ENCODE measurements around the gene IQSEC2.

The IQSEC2 gene

DNA sequence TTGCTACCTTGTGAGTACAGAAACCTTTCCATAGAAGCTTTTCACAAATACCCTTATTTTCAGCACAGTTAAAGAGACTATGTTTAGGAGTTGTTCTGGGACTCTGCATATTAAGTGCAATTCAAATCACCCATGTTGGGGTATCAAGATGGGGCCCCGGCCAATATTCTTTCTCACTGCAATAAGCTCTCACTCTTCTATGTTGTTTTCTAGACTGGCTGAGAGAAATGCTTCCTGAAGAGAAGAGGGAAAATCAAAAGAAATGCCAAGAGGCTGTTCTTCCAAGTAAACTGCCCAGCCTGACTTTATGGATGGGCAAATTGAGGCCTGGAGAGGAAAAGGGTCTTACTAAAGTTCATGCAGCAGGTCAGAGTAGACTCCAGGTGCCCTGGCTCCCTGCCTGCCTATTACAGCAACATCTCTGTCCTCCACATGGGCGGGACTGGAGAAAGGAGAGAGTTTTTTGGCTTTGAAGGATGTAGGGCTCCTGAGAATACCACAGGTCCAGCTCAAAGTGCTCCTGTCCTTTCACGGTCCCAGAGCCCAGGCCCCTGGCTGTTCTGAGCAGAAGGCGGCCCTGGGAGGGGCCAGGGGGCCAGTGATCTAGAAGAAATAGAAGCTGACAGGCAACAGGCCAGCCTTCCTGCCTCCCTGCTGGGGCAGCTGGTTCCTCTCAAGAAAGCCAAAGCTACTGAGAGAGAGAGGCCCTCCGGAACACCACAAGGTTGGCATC, 745 bp upstream of the IQSEC2 start:
- Histone ChIP-seq H3K4me1 (ENCODE audit: control insufficient read depth in 1 of 2, insufficient read depth in 2 of 2, low read length in 2 of 2) (peaks cover 8 to 45% of the 10 kb centered on the region in 2 donors), H3K4me3 (ENCODE audit: low read depth in 1 of 2, low read length in 2 of 2) (peak overlapping the region; percentile 56 to 70), H3K27me3 (ENCODE audit: low read depth, low read length) (no peaks in the 10 kb centered on the region), H3K9me3 (ENCODE audit: control insufficient read depth in 1 of 2, low read length in 2 of 2) (no peaks in the 10 kb centered on the region), H3K36me3 (ENCODE audit: control insufficient read depth in 1 of 2, insufficient read depth in 2 of 2, low read length in 2 of 2) (no peaks in the 10 kb centered on the region), H3K27ac (ENCODE audit: low read length) (peak overlapping the region; percentile 77)

DNA sequence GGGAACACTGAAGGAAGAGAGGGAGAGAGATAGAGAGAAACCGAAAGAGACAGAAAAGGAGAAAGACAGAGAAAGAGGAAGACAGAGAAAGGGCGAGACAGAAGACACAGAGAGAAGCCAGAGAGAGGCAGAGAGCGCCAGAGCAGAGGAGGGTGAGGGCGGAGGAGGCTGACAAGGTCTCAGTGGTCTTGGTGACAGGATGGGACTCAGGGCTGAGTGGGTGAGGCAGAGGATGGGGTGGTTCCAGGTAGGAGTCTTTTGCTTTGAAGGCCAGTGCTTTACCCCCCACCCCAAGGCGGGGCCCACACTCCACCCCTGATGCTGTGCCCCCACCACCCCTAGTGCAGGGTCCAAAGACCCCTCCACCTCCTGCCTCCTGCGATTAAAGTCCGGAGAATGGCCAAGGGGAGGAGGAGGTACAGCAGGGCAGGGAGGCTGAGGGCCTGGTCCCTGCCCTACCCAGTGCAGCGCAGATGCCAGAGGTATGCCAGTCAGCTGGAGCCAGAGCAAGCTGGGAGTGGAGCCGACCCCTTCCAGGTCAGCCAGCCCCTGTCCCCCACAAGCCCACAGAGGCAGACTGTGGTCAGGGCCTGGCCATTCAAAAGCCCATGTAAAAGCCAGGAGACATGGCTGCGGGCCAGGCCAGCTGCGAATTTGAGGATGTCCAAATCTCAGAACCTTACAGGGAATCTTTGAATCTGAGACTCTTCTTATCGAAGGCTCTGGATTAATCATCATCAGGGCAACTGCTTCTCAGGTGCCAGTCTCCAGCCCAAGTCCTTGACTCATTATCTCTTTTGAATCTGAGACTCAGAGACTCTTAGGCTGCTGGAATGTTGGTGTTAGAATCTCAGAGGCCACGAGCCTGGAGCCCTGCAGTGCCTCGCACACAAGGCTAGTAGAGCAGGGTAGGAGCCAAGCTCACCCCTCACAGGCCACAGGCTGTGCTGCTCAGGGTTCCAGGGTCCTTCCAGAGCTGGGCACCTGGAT, 758 bp downstream of the IQSEC2 start:
- Histone ChIP-seq H3K27ac (ENCODE audit: low read length) (peak overlapping the region; percentile 77), H3K4me3 (ENCODE audit: low read depth in 1 of 2, low read length in 2 of 2) (peak overlapping the region; percentile 56 to 70), H3K9me3 (ENCODE audit: control insufficient read depth in 1 of 2, low read length in 2 of 2) (no peaks in the 10 kb centered on the region), H3K27me3 (ENCODE audit: low read depth, low read length) (no peaks in the 10 kb centered on the region), H3K4me1 (ENCODE audit: control insufficient read depth in 1 of 2, insufficient read depth in 2 of 2, low read length in 2 of 2) (peaks cover 5 to 33% of the 10 kb centered on the region in 2 donors), H3K36me3 (ENCODE audit: control insufficient read depth in 1 of 2, insufficient read depth in 2 of 2, low read length in 2 of 2) (no peaks in the 10 kb centered on the region)

DNA sequence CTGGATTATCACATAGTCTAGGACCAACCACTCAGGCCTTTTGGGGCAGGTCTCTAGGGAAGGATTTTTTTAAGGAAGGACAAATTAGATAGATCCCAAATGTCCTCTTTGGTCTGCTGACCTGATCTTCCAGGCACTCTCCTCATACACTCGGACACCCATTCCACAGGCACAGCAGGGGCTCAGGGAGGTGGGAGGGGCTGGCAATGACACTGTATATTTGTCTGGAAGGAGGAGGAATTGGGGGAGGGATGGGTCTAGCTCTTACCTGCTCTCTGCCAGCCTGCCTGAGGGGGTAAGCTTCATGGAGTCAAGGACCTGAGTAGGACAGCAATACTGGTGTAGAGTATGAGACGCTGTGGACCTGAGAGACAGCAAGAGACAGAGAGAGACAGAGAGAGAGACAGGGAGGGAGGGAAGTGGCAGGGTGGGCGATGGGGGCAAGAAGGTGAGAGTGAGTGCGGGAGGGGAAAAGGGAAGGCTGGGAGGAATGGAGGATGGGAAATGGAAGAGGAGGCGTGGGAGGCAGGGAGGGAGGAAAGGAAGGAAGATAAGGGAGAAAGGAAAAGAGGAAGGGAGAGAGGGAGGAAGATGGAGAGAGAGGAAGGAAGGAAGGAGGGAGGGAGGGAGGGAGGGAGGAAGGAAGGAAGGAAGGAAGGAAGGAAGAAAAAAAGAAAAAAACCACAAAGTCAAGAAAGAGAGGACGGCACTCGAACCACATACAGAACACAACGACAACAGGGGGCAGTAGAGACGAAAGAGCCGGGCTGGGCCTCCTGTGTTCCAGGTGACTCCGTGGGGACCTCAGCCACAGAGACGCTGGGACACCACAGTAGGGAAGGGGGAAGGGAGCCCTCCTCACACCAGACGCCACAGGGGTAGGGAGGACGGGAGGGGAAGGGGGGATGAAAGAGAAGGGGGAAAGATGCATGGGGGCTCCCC, 1.8 kb downstream of the IQSEC2 start:
- H3K4me3 ChIP-seq (ENCODE audit: low read depth in 1 of 2, low read length in 2 of 2): peak overlapping the region; percentile 55 to 56
- no peaks in the 10 kb centered on the region for H3K27me3 ChIP-seq (ENCODE audit: low read depth, low read length)

DNA sequence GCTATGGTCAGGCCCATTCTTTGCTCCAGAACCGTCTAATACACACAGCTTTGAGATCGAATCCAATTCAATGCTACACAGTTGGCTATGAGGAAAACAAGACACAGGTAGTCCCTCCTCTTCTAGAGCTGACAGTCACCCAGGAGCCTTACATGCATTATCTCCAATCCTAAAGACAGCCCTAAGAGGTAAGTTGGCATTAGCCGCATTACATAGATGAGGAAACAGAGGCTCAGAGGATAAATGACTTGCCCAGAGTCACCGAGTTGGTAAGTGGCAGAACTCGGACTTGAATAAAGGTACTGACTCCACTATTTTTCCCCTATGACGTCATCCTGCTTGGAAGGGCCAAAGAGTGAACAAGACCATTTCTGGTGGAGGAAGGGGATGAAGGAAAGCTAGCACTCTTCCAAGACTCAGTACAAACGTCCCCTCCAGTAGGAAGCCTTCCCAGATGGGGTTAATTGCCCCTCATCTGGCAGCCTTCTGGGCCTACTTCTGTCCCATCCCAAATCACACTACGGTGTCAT, 8.5 kb downstream of the IQSEC2 start:
- Histone ChIP-seq H3K4me3 (ENCODE audit: low read depth in 1 of 2, low read length in 2 of 2) (no peak overlapping the region), H3K27ac (ENCODE audit: low read length) (no peak overlapping the region), H3K4me1 (ENCODE audit: control insufficient read depth in 1 of 2, insufficient read depth in 2 of 2, low read length in 2 of 2) (no peaks in the 10 kb centered on the region), H3K27me3 (ENCODE audit: low read depth, low read length) (no peaks in the 10 kb centered on the region), H3K36me3 (ENCODE audit: control insufficient read depth in 1 of 2, insufficient read depth in 2 of 2, low read length in 2 of 2) (no peaks in the 10 kb centered on the region), H3K9me3 (ENCODE audit: control insufficient read depth in 1 of 2, low read length in 2 of 2) (no peaks in the 10 kb centered on the region)

More for the DNA sequence above, 1.8 kb downstream of the IQSEC2 start:
- Histone ChIP-seq H3K9me3 (ENCODE audit: control insufficient read depth in 1 of 2, low read length in 2 of 2) (no peaks in the 10 kb centered on the region), H3K4me1 (ENCODE audit: control insufficient read depth in 1 of 2, insufficient read depth in 2 of 2, low read length in 2 of 2) (peaks cover 5 to 24% of the 10 kb centered on the region in 2 donors), H3K27ac (ENCODE audit: low read length) (no peak overlapping the region), H3K36me3 (ENCODE audit: control insufficient read depth in 1 of 2, insufficient read depth in 2 of 2, low read length in 2 of 2) (no peaks in the 10 kb centered on the region)

DNA sequence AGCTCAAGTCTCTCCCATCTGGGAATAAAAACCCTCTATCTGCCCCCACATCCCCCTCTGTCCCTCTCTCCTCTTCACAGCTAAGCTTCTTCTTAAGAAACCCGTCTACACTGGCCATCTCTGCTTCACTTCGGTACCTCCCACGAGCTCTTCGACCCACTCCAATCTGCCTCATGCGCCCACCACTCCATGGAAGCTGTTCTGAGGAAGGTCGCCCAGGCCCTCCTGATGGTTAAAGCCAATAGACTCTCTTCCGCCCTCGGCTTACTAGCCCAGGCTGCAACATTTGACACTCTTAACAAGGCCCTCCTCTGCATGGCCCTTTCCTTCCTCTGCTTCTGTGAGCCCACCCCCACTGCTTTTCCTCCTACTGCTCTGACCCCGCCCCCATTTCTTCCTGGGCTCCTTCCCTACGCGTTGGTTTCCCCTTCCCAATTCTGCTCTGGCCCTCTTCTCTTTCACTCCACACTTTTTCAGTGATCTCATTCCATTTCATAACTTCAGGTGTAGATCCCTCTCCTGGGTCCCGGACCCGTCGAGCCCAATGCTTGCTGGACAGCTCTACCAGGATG, 11.8 kb downstream of the IQSEC2 start:
- H3K27me3 ChIP-seq (ENCODE audit: low read depth, low read length): no peaks in the 10 kb centered on the region
- no peak overlapping the region for H3K4me3 ChIP-seq (ENCODE audit: low read depth in 1 of 2, low read length in 2 of 2)
- no peaks in the 10 kb centered on the region for H3K36me3 ChIP-seq (ENCODE audit: control insufficient read depth in 1 of 2, insufficient read depth in 2 of 2, low read length in 2 of 2)

DNA sequence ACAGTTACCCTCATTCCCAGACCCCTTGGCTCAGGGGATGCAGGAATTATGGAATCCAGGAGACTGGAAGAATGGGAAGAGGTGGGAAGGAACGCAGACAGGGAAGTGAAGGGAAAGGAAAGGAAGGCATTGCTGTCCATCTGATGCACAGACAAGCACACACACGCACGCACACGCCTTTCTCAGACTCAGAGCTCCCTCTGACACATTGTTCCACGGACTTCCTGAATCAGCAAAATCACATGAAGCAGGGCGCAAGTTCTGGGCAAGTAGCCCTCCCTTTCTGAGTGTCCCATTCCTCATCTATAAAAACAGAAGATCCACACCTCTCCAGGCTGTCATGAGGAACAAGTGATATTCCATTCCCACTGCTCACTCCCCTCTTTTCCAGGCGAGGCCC, 13.2 kb downstream of the IQSEC2 start:
- Histone ChIP-seq H3K4me3 (ENCODE audit: low read depth in 1 of 2, low read length in 2 of 2) (no peak overlapping the region), H3K36me3 (ENCODE audit: control insufficient read depth in 1 of 2, insufficient read depth in 2 of 2, low read length in 2 of 2) (no peaks in the 10 kb centered on the region), H3K4me1 (ENCODE audit: control insufficient read depth in 1 of 2, insufficient read depth in 2 of 2, low read length in 2 of 2) (no peaks in the 10 kb centered on the region), H3K27ac (ENCODE audit: low read length) (no peak overlapping the region), H3K27me3 (ENCODE audit: low read depth, low read length) (no peaks in the 10 kb centered on the region), H3K9me3 (ENCODE audit: control insufficient read depth in 1 of 2, low read length in 2 of 2) (no peaks in the 10 kb centered on the region)

More for the DNA sequence above, 11.8 kb downstream of the IQSEC2 start:
- H3K9me3 ChIP-seq (ENCODE audit: control insufficient read depth in 1 of 2, low read length in 2 of 2): no peaks in the 10 kb centered on the region
- no peaks in the 10 kb centered on the region for H3K4me1 ChIP-seq (ENCODE audit: control insufficient read depth in 1 of 2, insufficient read depth in 2 of 2, low read length in 2 of 2)
- no peak overlapping the region for H3K27ac ChIP-seq (ENCODE audit: low read length)

DNA sequence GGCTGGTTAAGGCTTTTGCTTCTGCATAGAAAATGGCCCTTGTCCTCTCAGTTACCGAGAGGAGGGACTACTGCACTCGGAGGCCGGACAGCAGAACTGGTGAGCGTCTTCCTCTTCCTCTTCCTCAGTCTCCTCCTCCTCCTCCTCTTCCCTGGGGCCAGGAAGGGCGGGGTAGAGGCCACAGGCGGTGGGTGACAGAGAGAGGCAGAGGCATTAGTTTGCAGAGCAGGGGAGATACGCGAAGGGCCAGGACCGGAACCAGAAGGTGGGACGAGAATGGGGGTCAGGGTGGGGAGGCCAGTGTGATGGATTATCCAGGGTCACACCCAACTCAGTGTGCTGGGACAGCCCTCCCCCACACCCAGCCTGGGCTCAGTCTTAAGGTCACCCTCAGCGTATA, 14.5 kb downstream of the IQSEC2 start:
- Histone ChIP-seq H3K27me3 (ENCODE audit: low read depth, low read length) (no peaks in the 10 kb centered on the region), H3K9me3 (ENCODE audit: control insufficient read depth in 1 of 2, low read length in 2 of 2) (no peaks in the 10 kb centered on the region), H3K36me3 (ENCODE audit: control insufficient read depth in 1 of 2, insufficient read depth in 2 of 2, low read length in 2 of 2) (no peaks in the 10 kb centered on the region), H3K27ac (ENCODE audit: low read length) (no peak overlapping the region), H3K4me3 (ENCODE audit: low read depth in 1 of 2, low read length in 2 of 2) (no peak overlapping the region), H3K4me1 (ENCODE audit: control insufficient read depth in 1 of 2, insufficient read depth in 2 of 2, low read length in 2 of 2) (no peaks in the 10 kb centered on the region)

DNA sequence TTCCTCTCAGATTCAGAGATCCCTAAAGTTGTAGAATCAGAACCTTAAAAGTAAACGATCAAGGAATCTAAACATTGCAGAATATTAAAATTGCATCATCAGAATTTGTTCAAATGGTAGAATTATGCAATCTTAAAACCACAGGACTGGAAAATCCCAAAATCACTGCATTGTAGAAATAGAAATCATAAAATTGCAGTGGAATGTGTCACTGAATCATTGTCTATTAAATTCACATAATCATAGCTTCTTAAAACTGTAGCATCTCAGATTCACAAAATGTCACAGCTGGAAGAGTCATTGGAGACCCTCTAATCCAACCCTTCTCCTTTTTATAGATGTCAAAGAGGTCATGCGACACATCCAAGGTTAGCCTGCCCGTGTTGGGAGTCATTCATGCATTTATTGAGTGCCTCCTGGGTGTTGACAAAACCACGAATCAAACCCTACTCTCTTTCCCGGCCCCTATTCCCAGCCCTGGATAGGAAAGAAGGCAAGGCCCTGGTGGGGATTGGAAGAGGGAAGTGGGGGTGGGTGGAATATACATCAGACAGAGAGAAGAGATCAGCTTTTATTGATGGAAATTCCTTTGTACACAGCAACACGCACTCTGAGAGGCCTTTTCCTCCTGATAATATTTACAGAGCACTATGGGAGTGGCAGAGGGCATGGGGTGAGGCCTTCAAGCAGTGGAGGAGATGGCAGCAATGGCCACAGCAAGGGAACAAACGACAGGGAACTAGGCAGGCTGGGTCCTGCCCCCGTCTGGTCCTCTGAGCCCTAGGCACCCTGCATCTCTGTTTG, 15.4 kb downstream of the IQSEC2 start:
- no peak overlapping the region for H3K27ac ChIP-seq (ENCODE audit: low read length)

DNA sequence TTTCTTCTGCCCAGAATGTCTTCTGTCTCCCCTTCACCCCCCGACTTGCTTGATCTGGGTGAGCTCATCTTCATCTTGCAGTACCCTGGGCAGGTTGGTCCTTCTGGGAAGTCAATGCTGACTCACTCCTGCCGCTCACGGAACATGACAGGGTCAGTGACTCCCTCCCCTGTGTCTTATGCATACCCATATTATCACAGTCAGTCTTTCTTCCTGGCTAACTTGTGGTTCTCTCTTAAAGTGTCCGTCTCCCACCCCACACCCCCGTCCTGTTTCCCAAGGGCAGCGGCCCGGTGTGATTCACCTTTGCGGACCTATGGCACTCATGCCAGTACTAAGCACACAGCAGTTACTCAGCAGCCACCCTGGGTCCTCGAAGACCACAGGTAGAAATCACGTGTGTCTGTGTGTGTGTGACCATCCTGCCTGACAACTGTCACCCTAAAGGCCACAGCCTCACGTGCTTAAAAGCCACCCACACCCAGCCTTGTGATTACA, 17.7 kb downstream of the IQSEC2 start:
- no peaks in the 10 kb centered on the region for H3K36me3 ChIP-seq (ENCODE audit: control insufficient read depth in 1 of 2, insufficient read depth in 2 of 2, low read length in 2 of 2)
- H3K4me3 ChIP-seq (ENCODE audit: low read depth in 1 of 2, low read length in 2 of 2): no peak overlapping the region
- no peaks in the 10 kb centered on the region for H3K9me3 ChIP-seq (ENCODE audit: control insufficient read depth in 1 of 2, low read length in 2 of 2)
- no peaks in the 10 kb centered on the region for H3K27me3 ChIP-seq (ENCODE audit: low read depth, low read length)
- H3K27ac ChIP-seq (ENCODE audit: low read length): no peak overlapping the region
- H3K4me1 ChIP-seq (ENCODE audit: control insufficient read depth in 1 of 2, insufficient read depth in 2 of 2, low read length in 2 of 2): no peaks in the 10 kb centered on the region

More for the DNA sequence above, 15.4 kb downstream of the IQSEC2 start:
- no peaks in the 10 kb centered on the region for H3K27me3 ChIP-seq (ENCODE audit: low read depth, low read length)
- no peaks in the 10 kb centered on the region for H3K36me3 ChIP-seq (ENCODE audit: control insufficient read depth in 1 of 2, insufficient read depth in 2 of 2, low read length in 2 of 2)
- H3K4me1 ChIP-seq (ENCODE audit: control insufficient read depth in 1 of 2, insufficient read depth in 2 of 2, low read length in 2 of 2): no peaks in the 10 kb centered on the region
- no peaks in the 10 kb centered on the region for H3K9me3 ChIP-seq (ENCODE audit: control insufficient read depth in 1 of 2, low read length in 2 of 2)
- H3K4me3 ChIP-seq (ENCODE audit: low read depth in 1 of 2, low read length in 2 of 2): no peak overlapping the region

Data from muscle layer of duodenum (tissue), 2 donors.